Fibroblast of the aortic adventitia (primary cell): ENCODE results near the gene KHDC1L. TPM values are rescaled to one million over a fixed set of nuclear protein-coding genes. Genes with fewer than 3 reads are reported as not detected.

Experiments
- total RNA-seq: library from RNA; depleted of rRNA; stranded (reverse); fragments of >200 nt; gene quantifications from 2 replicates; pipeline ENCODE4 v1.2.3, GENCODE V29; 2012; ENCODE audit warnings: low replicate concordance

KHDC1L gene
- total RNA-seq, 1 donor, result not detected

Other genes with a start within 250 kb of the KHDC1L start
- gene KHDC1, start 37.7 kb upstream of the KHDC1L start, total RNA-seq, result 0.16 and 4.5 TPM in 2 replicates
- gene DPPA5, start 128.8 kb upstream of the KHDC1L start, total RNA-seq, result not detected in 2 replicates
- gene KHDC3L, start 137.2 kb upstream of the KHDC1L start, total RNA-seq, result not detected in 2 replicates
- not detected in 2 replicates for gene OOEP, start 144.4 kb upstream of the KHDC1L start, total RNA-seq
- 0.99 and 1.6 TPM in 2 replicates for gene DDX43, start 169.3 kb upstream of the KHDC1L start, total RNA-seq
- 5.4 and 7.2 TPM in 2 replicates for gene CGAS, start 226.8 kb upstream of the KHDC1L start, total RNA-seq
- 33.5 and 36.9 TPM in 2 replicates for gene MTO1, start 236.2 kb upstream of the KHDC1L start, total RNA-seq